ENCODE data around the gene TLCD3B. TPM values are rescaled to one million over a fixed set of nuclear protein-coding genes. Genes with fewer than 3 reads are reported as not detected.
A peak's percentile ranks its signal among the peaks of the same experiment; 100 is the strongest.

Gene TLCD3B
- total and polyA plus RNA-seq, 2 donors from 2014 or later: not detected

- H3K4me1 ChIP-seq (ENCODE audit: control insufficient read depth in 2 of 3, insufficient read depth in 2 of 3, low read depth in 1 of 3, low read length in 3 of 3): no peaks in the 10 kb centered on the region
- no peaks in the 10 kb centered on the region for H3K9me3 ChIP-seq (ENCODE audit: control insufficient read depth in 2 of 3, insufficient read depth in 1 of 3, low read length in 3 of 3)
- H3K27me3 ChIP-seq (ENCODE audit: control insufficient read depth, insufficient read depth, low read length): peaks cover 3% of the 10 kb centered on the region
- TF ChIP-seq CTCF (IDR thresholded peaks at IDR 0.05; ENCODE audit: borderline replicate concordance, extremely low read depth, insufficient read depth): no peak
- no peak overlapping the region for H3K9ac ChIP-seq (ENCODE audit: low read length in 3 of 3)
- intact Hi-C loops (cut with DNase I): no loop called here
- FAIRE-seq: no peak
- H3K4me3 ChIP-seq (ENCODE audit: low read length in 3 of 3): no peak overlapping the region
- H3K36me3 ChIP-seq (ENCODE audit: control insufficient read depth in 2 of 3, insufficient read depth in 3 of 3, low read length in 3 of 3): no peaks in the 10 kb centered on the region
- DNase-seq: peak in 3 of 5 donors; percentile 60 to 68 (median 67)
- no peak overlapping the region for H3K27ac ChIP-seq (ENCODE audit: low read depth in 2 of 2, low read length in 2 of 2)
Observed at GRCh38 chr16:30028438-30029076, 2.5 kb downstream of the TLCD3B start.

GRCh38 chr16:30027588-30028437 lies 3.3 kb downstream of the TLCD3B start:
- H3K36me3 ChIP-seq (ENCODE audit: control insufficient read depth in 2 of 3, insufficient read depth in 3 of 3, low read length in 3 of 3): no peaks in the 10 kb centered on the region
- no peak overlapping the region for H3K27ac ChIP-seq (ENCODE audit: low read depth in 2 of 2, low read length in 2 of 2)
- H3K4me1 ChIP-seq (ENCODE audit: control insufficient read depth in 2 of 3, insufficient read depth in 2 of 3, low read depth in 1 of 3, low read length in 3 of 3): no peaks in the 10 kb centered on the region
- H3K9me3 ChIP-seq (ENCODE audit: control insufficient read depth in 2 of 3, insufficient read depth in 1 of 3, low read length in 3 of 3): no peaks in the 10 kb centered on the region
- peaks cover 3% of the 10 kb centered on the region for H3K27me3 ChIP-seq (ENCODE audit: control insufficient read depth, insufficient read depth, low read length)
- no peak for TF ChIP-seq CTCF (IDR thresholded peaks at IDR 0.05; ENCODE audit: borderline replicate concordance, extremely low read depth, insufficient read depth)
- DNase-seq: no peak
- no peak overlapping the region for H3K9ac ChIP-seq (ENCODE audit: low read length in 3 of 3)
- intact Hi-C loops (cut with DNase I): no loop called here
- FAIRE-seq: no peak
- no peak overlapping the region for H3K4me3 ChIP-seq (ENCODE audit: low read length in 3 of 3)

- DNase-seq (no peak), FAIRE-seq (no peak)
- Histone ChIP-seq H3K4me1 (ENCODE audit: control insufficient read depth in 2 of 3, insufficient read depth in 2 of 3, low read depth in 1 of 3, low read length in 3 of 3) (peaks cover 0 to 3% (median 0%) of the 10 kb centered on the region in 3 donors), H3K9ac (ENCODE audit: low read length in 3 of 3) (no peak overlapping the region), H3K9me3 (ENCODE audit: control insufficient read depth in 2 of 3, insufficient read depth in 1 of 3, low read length in 3 of 3) (no peaks in the 10 kb centered on the region), H3K27me3 (ENCODE audit: control insufficient read depth, insufficient read depth, low read length) (no peaks in the 10 kb centered on the region), H3K27ac (ENCODE audit: low read depth in 2 of 2, low read length in 2 of 2) (no peak overlapping the region), H3K36me3 (ENCODE audit: control insufficient read depth in 2 of 3, insufficient read depth in 3 of 3, low read length in 3 of 3) (no peaks in the 10 kb centered on the region), H3K4me3 (ENCODE audit: low read length in 3 of 3) (no peak overlapping the region)
- TF ChIP-seq CTCF (IDR thresholded peaks at IDR 0.05; ENCODE audit: borderline replicate concordance, extremely low read depth, insufficient read depth): no peak
- intact Hi-C loops (cut with DNase I): no loop called here
Observed at GRCh38 chr16:30026449-30026848, 4.6 kb downstream of the TLCD3B start.

Data from kidney (tissue), 14 donors.